Smooth muscle cell (in vitro differentiated cells): Measurements from ENCODE around the gene NFE2. TPM values are rescaled to one million over a fixed set of nuclear protein-coding genes. Genes with fewer than 3 reads are reported as not detected.
A peak's percentile ranks its signal among the peaks of the same experiment; 100 is the strongest.

ENCODE experiments used
- DNase-seq: peaks from one replicate; lab custom pipeline; 2025; ENCODE audit not compliant: unreplicated experiment; lab: John Stamatoyannopoulos, UW
- H2AFZ ChIP-seq: fragments of 200-600 bp; sonication (generic); 2 replicates; pipeline ENCODE4 v1.6.0; 2016; ENCODE audit warnings: antibody characterized with exemption, low read depth, mild to moderate bottlenecking
- H3F3A ChIP-seq: fragments of 200-600 bp; sonication (generic); 2 replicates; pipeline ENCODE4 v1.6.0; 2017; ENCODE audit warnings: antibody characterized with exemption, low read depth
- H3K27ac ChIP-seq: fragments of 200-600 bp; sonication (generic); 2 replicates; pipeline ENCODE4 v1.5.1; 2016; ENCODE audit warnings: low read depth, mild to moderate bottlenecking
- H3K27me3 ChIP-seq: fragments of 200-600 bp; sonication (generic); 2 replicates; pipeline ENCODE4 v1.6.1; 2016; ENCODE audit warnings: low read depth, mild to moderate bottlenecking
- H3K36me3 ChIP-seq: fragments of 200-600 bp; sonication (generic); 2 replicates; pipeline ENCODE4 v1.5.1; 2016; ENCODE audit warnings: low read depth
- H3K4me1 ChIP-seq: fragments of 200-600 bp; sonication (generic); 2 replicates; pipeline ENCODE4 v1.5.1; 2016; ENCODE audit warnings: low read depth
- H3K4me2 ChIP-seq: fragments of 200-600 bp; sonication (generic); 2 replicates; pipeline ENCODE4 v1.6.0; 2016; ENCODE audit warnings: mild to moderate bottlenecking
- H3K4me3 ChIP-seq: fragments of 200-600 bp; sonication (generic); 2 replicates; pipeline ENCODE4 v1.5.1; 2016; ENCODE audit warnings: mild to moderate bottlenecking
- H3K79me2 ChIP-seq: fragments of 200-600 bp; sonication (generic); 2 replicates; pipeline ENCODE4 v1.6.0; 2016; ENCODE audit warnings: low read depth, mild to moderate bottlenecking
- H3K9ac ChIP-seq: fragments of 200-600 bp; sonication (generic); 2 replicates; pipeline ENCODE4 v1.6.0; 2016; ENCODE audit warnings: low read depth
- H3K9me3 ChIP-seq: fragments of 200-600 bp; sonication (generic); replicated peaks from 2 replicates; pipeline ENCODE4 v1.5.1; 2016; ENCODE audit warnings: low read depth
- H4K20me1 ChIP-seq: fragments of 200-600 bp; sonication (generic); 2 replicates; pipeline ENCODE4 v1.6.0; 2016; ENCODE audit warnings: low read depth
- WGBS: methylation state at CpG from one replicate; pipeline ENCODE4 v1.1.7; 2016; ENCODE audit warnings: low lambda C conversion rate; 5-methylcytosine and 5-hydroxymethylcytosine counted together
- polyA plus RNA-seq: library from polyadenylated mRNA; unstranded; fragments of >200 nt; fragmentation: Nextera tagmentation; extraction: Ambion mirVana; gene quantifications from 2 replicates; pipeline ENCODE4 v1.2.1, GENCODE V29; 2016
- total RNA-seq: library from RNA; depleted of rRNA; stranded (reverse); fragments of >200 nt; gene quantifications from 2 replicates; pipeline ENCODE4 v1.2.3, GENCODE V29; 2014
- TF ChIP-seq, protein P1 (sequence below): fragments of 200-600 bp; sonication (generic); IDR thresholded peaks from 2 replicates; pipeline ENCODE4 v1.5.1; 2017; ENCODE audit warnings: borderline replicate concordance, mild to moderate bottlenecking, antibody characterized with exemption; ENCODE audit not compliant: insufficient read depth, poor library complexity, severe bottlenecking

NFE2 gene
- total and polyA plus RNA-seq, 2 experiments from 2014 or later: 0.13 to 0.24 TPM

DNA sequence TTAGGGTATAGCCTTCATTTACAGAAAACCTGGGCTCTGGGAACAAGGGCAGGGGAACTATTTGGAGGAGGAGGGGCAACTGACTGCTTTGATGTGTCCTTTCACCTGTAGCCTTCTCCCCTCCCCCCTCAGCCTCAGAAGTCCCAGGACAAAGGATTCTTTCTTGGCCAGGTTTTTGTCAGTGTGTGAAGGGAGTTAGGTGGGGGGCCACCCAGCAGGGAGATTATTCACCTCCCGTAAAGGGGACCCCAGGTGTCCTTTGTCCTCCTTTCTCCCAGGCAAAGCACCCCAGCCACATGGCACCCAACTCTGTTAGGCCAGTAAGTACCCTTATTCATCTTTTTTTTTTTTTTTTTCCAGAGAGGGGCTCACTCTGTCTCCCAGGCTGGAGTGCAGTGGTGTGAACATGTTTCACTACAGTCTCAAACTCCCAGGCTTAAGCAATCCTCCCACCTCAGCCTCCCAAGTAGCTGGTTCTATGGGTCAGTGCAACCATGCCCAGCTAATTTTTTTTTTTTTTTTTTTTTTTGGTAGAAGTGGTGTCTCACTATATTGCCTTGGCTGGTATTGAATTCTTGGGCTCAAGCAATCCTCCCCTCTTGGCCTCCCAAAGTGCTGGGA lies 723 bp upstream of the NFE2 start:
- peaks cover 26% of the 10 kb centered on the region for H3K4me1 ChIP-seq
- no peaks in the 10 kb centered on the region for H3F3A ChIP-seq
- H3K9ac ChIP-seq: no peak overlapping the region
- no peaks in the 10 kb centered on the region for H3K79me2 ChIP-seq
- H3K4me3 ChIP-seq: no peak overlapping the region
- H3K27me3 ChIP-seq: no peaks in the 10 kb centered on the region
- H4K20me1 ChIP-seq: no peaks in the 10 kb centered on the region
- TF ChIP-seq, protein P1, sequence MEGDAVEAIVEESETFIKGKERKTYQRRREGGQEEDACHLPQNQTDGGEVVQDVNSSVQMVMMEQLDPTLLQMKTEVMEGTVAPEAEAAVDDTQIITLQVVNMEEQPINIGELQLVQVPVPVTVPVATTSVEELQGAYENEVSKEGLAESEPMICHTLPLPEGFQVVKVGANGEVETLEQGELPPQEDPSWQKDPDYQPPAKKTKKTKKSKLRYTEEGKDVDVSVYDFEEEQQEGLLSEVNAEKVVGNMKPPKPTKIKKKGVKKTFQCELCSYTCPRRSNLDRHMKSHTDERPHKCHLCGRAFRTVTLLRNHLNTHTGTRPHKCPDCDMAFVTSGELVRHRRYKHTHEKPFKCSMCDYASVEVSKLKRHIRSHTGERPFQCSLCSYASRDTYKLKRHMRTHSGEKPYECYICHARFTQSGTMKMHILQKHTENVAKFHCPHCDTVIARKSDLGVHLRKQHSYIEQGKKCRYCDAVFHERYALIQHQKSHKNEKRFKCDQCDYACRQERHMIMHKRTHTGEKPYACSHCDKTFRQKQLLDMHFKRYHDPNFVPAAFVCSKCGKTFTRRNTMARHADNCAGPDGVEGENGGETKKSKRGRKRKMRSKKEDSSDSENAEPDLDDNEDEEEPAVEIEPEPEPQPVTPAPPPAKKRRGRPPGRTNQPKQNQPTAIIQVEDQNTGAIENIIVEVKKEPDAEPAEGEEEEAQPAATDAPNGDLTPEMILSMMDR: no peak
- H3K9me3 ChIP-seq: no peaks in the 10 kb centered on the region
- H3K36me3 ChIP-seq: no peaks in the 10 kb centered on the region
- no peak for DNase-seq
- peak overlapping the region; percentile 82 for H3K4me2 ChIP-seq
- H2AFZ ChIP-seq: no peak overlapping the region
- 50% methylated on average over 1 of the region's 1 CpG for WGBS
- no peak overlapping the region for H3K27ac ChIP-seq

DNA sequence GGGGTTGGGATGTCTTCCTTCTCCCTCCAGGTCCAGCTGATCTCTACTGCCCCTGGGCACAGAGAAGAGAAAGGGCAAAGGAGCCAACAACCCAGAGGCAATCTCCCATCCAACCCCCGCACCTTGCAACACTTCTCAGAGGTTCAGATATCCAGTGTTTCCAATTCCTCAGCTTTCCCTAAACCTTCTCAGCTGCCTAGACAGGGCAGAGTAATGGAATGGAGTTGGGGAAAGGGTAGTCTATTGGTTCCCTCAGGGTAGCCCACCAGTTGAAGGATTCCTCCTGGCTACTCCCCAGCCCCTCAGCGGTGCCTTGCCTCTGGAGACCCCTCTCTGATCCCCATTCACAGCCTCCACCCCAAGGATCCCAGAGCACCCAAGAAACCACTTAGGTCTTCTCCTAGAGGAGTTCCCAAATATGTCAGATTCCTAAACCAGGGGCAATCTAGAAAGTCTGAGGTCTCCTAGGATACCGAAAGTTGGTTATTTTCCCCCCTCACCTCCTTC lies 537 bp downstream of the NFE2 start:
- peak overlapping the region; percentile 40 for H2AFZ ChIP-seq
- 50% methylated on average over 3 of the region's 3 CpGs for WGBS
- H3K79me2 ChIP-seq: no peaks in the 10 kb centered on the region
- H3K4me2 ChIP-seq: peak overlapping the region; percentile 82
- H3K4me3 ChIP-seq: peak overlapping the region; percentile 34
- H3K9me3 ChIP-seq: no peaks in the 10 kb centered on the region
- TF ChIP-seq, protein P1: no peak
- no peaks in the 10 kb centered on the region for H3K27me3 ChIP-seq
- H3F3A ChIP-seq: no peaks in the 10 kb centered on the region
- H3K9ac ChIP-seq: no peak overlapping the region
- H3K27ac ChIP-seq: no peak overlapping the region
- DNase-seq: no peak
- H3K4me1 ChIP-seq: peaks cover 26% of the 10 kb centered on the region
- no peaks in the 10 kb centered on the region for H4K20me1 ChIP-seq
- no peaks in the 10 kb centered on the region for H3K36me3 ChIP-seq

DNA sequence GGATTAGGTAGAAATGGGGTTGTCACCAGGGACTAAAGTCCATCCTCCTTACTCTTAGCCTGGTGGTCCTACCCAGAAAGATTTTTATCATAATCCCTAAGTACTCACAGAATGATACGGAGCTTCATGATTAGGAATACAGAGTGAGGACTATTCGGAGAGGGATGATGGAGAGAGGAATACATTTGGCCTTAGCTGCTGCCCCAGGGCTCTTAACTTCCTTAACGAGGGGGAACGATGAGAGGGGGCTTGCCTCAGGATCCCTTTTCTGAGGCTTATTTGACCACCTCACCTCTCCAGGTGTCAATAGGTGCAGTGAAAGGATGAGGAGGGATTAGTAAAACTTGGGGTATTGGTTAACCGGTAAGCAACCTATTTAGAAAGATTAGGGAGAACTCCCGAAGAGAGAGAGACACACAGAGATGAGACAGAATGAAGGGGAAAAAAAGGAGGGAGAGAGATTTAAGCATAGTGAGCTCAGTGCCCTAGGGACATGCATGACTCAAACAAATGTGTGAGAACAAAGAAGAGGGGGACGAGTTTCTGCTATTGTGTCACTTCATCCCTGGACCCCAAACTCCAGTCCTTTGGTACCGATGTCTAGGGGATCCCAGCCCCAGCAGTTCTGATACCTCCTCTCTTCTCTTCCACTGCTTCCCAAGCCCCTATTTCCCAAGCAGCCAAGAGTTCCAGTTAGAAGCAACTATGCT lies 1.1 kb downstream of the NFE2 start:
- WGBS: 59% methylated on average over 8 of the region's 8 CpGs
- TF ChIP-seq, protein P1: no peak

More for the DNA sequence above, 1.1 kb downstream of the NFE2 start:
- Histone ChIP-seq H3K4me2 (no peak overlapping the region), H3K27me3 (no peaks in the 10 kb centered on the region), H4K20me1 (no peaks in the 10 kb centered on the region), H3K9me3 (no peaks in the 10 kb centered on the region), H3F3A (no peaks in the 10 kb centered on the region), H3K4me3 (no peak overlapping the region), H3K79me2 (no peaks in the 10 kb centered on the region), H3K9ac (no peak overlapping the region), H3K36me3 (no peaks in the 10 kb centered on the region), H3K4me1 (peaks cover 26% of the 10 kb centered on the region), H2AFZ (no peak overlapping the region), H3K27ac (no peak overlapping the region)
- DNase-seq: no peak
